ENCODE results near the gene ASTN2. TPM values are rescaled to one million over a fixed set of nuclear protein-coding genes. Genes with fewer than 3 reads are reported as not detected.

The ASTN2 gene
- total and polyA plus RNA-seq, 10 of the 15 experiments (the other 5 are each of a cell fraction or from before 2014, with no cell fraction given) = 1.4 to 15.7 (median 7.0) TPM

DNA sequence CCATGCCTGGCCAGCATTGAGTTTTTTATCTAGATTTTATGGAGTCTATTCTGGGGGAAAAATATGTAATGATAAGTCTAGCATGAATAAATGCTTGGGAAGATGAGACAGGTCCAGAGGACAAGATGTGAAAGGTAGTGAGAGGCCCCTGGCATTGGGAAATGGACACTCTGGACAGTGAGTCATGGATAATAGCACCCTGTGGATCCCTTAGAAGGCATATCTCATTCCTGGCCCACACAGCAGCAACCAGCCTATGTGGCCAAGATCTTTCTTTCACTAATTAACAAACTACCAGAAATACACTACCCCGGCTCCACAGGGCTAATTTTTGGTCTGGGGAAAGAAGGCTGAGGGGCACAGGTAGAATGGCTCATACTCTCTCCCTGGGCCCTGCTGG lies 371.7 kb downstream of the ASTN2 start:
- FAIRE-seq = no peak
- no peak overlapping the region for H3K4me3 ChIP-seq
- WGBS (ENCODE audit: insufficient coverage, insufficient replicate concordance, low lambda C conversion rate, missing lambda C conversion rate) = 21% methylated on average over 1 of the region's 1 CpG
- no peak overlapping the region for H3K9ac ChIP-seq (ENCODE audit: control insufficient read depth, insufficient read depth, low read length)
- intact Hi-C loops (cut with micrococcal nuclease; ENCODE audit: unreplicated experiment) = loop anchor here (10.0 kb wide), 1 partner anchor 308 kb away; no protein-coding TSS in a partner anchor
- no peaks in the 10 kb centered on the region for H4K20me1 ChIP-seq (ENCODE audit: control insufficient read depth, insufficient read depth)
- ChIA-PET POLR2A (no interaction called here), RAD21 (ENCODE audit: unreplicated experiment) (no interaction called here), CTCF (no interaction called here), SMC1A (ENCODE audit: uncharacterized antibody, unreplicated experiment) (no interaction called here)
- no peak overlapping the region for H2AFZ ChIP-seq (ENCODE audit: control insufficient read depth, low read depth, low read length)
- H3K27ac ChIP-seq (ENCODE audit: control insufficient read depth, insufficient read depth) = no peak overlapping the region
- ATAC-seq = no peak
- in situ Hi-C loops (cut with MboI) = no loop called here
- H3K9me3 ChIP-seq (replicated peaks; ENCODE audit: control insufficient read depth, insufficient read depth, low read length) = no peaks in the 10 kb centered on the region
- BruUV-seq (replicated peaks) = no TSS peak
- DNase-seq (ENCODE audit: low read depth, low spot score) = no peak
- no peaks in the 10 kb centered on the region for H3K27me3 ChIP-seq (replicated peaks in 1 of 2; ENCODE audit: control insufficient read depth in 2 of 2, insufficient read depth in 2 of 2, low read length in 1 of 2)
- H3K4me2 ChIP-seq (ENCODE audit: control insufficient read depth, insufficient read depth) = no peak overlapping the region
- no peaks in the 10 kb centered on the region for H3K4me1 ChIP-seq (ENCODE audit: control insufficient read depth, insufficient read depth, low read length)
- no peaks in the 10 kb centered on the region for H3K36me3 ChIP-seq (ENCODE audit: control insufficient read depth in 2 of 2, insufficient read depth in 2 of 2, low read length in 1 of 2)
- TF ChIP-seq DPF2 (IDR thresholded peaks at IDR 0.05) (no peak), SREBF1 (IDR thresholded peaks at IDR 0.05; ENCODE audit: low read length) (no peak), NBN (IDR thresholded peaks at IDR 0.05) (no peak), IKZF1 (conservative IDR thresholded peaks at IDR 0.05) (no peak), TCF12 (IDR thresholded peaks at IDR 0.05; ENCODE audit: low read depth, low read length) (no peak)
- TF ChIP-seq, protein P1, sequence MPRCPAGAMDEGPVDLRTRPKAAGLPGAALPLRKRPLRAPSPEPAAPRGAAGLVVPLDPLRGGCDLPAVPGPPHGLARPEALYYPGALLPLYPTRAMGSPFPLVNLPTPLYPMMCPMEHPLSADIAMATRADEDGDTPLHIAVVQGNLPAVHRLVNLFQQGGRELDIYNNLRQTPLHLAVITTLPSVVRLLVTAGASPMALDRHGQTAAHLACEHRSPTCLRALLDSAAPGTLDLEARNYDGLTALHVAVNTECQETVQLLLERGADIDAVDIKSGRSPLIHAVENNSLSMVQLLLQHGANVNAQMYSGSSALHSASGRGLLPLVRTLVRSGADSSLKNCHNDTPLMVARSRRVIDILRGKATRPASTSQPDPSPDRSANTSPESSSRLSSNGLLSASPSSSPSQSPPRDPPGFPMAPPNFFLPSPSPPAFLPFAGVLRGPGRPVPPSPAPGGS (IDR thresholded peaks at IDR 0.05; ENCODE audit: borderline replicate concordance, insufficient read depth, low read depth, low read length, poor library complexity, severe bottlenecking) = no peak
- H3K79me2 ChIP-seq (ENCODE audit: control insufficient read depth, insufficient read depth, low read length) = no peaks in the 10 kb centered on the region

- no TSS peak for BruUV-seq (replicated peaks)
- Histone ChIP-seq H3K4me2 (ENCODE audit: control insufficient read depth, insufficient read depth) (no peak overlapping the region), H3K36me3 (ENCODE audit: control insufficient read depth in 2 of 2, insufficient read depth in 2 of 2, low read length in 1 of 2) (no peaks in the 10 kb centered on the region), H4K20me1 (ENCODE audit: control insufficient read depth, insufficient read depth) (no peaks in the 10 kb centered on the region), H3K4me1 (ENCODE audit: control insufficient read depth, insufficient read depth, low read length) (no peaks in the 10 kb centered on the region), H3K9ac (ENCODE audit: control insufficient read depth, insufficient read depth, low read length) (no peak overlapping the region), H3K27me3 (replicated peaks in 1 of 2; ENCODE audit: control insufficient read depth in 2 of 2, insufficient read depth in 2 of 2, low read length in 1 of 2) (no peaks in the 10 kb centered on the region), H2AFZ (ENCODE audit: control insufficient read depth, low read depth, low read length) (no peak overlapping the region), H3K79me2 (ENCODE audit: control insufficient read depth, insufficient read depth, low read length) (no peaks in the 10 kb centered on the region), H3K4me3 (no peak overlapping the region), H3K27ac (ENCODE audit: control insufficient read depth, insufficient read depth) (no peak overlapping the region), H3K9me3 (replicated peaks; ENCODE audit: control insufficient read depth, insufficient read depth, low read length) (no peaks in the 10 kb centered on the region)
- intact Hi-C loops (cut with micrococcal nuclease; ENCODE audit: unreplicated experiment) = no loop called here
- POLR2A ChIA-PET = no interaction called here
- in situ Hi-C loops (cut with MboI) = no loop called here
- RAD21 ChIA-PET (ENCODE audit: unreplicated experiment) = no interaction called here
- no peak for ATAC-seq
- CTCF ChIA-PET = interaction anchor here (1.6 kb wide), 1 partner anchor 11 kb away, joined by 5 read pairs; no protein-coding TSS in a partner anchor
- no peak for FAIRE-seq
- no peak for DNase-seq (ENCODE audit: low read depth, low spot score)
- SMC1A ChIA-PET (ENCODE audit: uncharacterized antibody, unreplicated experiment) = interaction anchor here (1.2 kb wide), 1 partner anchor 17 kb away, joined by 3 read pairs; no protein-coding TSS in a partner anchor
- 0% methylated on average over 1 of the region's 1 CpG for WGBS (ENCODE audit: insufficient coverage, insufficient replicate concordance, low lambda C conversion rate, missing lambda C conversion rate)
- no peak for TF ChIP-seq NR2C1 (IDR thresholded peaks at IDR 0.05)
- no peak for TF ChIP-seq HDAC6 (IDR thresholded peaks at IDR 0.05; ENCODE audit: unreplicated experiment)
- no peak for TF ChIP-seq POLR2A (IDR thresholded peaks at IDR 0.05; ENCODE audit: low read depth, low read length)
- TF ChIP-seq SP1 (IDR thresholded peaks at IDR 0.05; ENCODE audit: low read depth, low read length) = no peak
- TF ChIP-seq, protein P2, sequence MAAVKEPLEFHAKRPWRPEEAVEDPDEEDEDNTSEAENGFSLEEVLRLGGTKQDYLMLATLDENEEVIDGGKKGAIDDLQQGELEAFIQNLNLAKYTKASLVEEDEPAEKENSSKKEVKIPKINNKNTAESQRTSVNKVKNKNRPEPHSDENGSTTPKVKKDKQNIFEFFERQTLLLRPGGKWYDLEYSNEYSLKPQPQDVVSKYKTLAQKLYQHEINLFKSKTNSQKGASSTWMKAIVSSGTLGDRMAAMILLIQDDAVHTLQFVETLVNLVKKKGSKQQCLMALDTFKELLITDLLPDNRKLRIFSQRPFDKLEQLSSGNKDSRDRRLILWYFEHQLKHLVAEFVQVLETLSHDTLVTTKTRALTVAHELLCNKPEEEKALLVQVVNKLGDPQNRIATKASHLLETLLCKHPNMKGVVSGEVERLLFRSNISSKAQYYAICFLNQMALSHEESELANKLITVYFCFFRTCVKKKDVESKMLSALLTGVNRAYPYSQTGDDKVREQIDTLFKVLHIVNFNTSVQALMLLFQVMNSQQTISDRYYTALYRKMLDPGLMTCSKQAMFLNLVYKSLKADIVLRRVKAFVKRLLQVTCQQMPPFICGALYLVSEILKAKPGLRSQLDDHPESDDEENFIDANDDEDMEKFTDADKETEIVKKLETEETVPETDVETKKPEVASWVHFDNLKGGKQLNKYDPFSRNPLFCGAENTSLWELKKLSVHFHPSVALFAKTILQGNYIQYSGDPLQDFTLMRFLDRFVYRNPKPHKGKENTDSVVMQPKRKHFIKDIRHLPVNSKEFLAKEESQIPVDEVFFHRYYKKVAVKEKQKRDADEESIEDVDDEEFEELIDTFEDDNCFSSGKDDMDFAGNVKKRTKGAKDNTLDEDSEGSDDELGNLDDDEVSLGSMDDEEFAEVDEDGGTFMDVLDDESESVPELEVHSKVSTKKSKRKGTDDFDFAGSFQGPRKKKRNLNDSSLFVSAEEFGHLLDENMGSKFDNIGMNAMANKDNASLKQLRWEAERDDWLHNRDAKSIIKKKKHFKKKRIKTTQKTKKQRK (IDR thresholded peaks at IDR 0.05; ENCODE audit: low read depth, low read length) = no peak
- TF ChIP-seq, protein P3, sequence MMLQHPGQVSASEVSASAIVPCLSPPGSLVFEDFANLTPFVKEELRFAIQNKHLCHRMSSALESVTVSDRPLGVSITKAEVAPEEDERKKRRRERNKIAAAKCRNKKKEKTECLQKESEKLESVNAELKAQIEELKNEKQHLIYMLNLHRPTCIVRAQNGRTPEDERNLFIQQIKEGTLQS (IDR thresholded peaks at IDR 0.05; ENCODE audit: borderline replicate concordance, extremely low read depth, low read depth, low read length) = no peak
- no peak for TF ChIP-seq IKZF1 (conservative IDR thresholded peaks at IDR 0.05)
- TF ChIP-seq MYB (IDR thresholded peaks at IDR 0.05; ENCODE audit: borderline replicate concordance, low read depth, low read length) = no peak
These were observed 379.3 kb downstream of the ASTN2 start for GRCh38 chr9:117035546-117035945.
